WERI-Rb-1 (cell line): Measurements from ENCODE around the gene NFIA.

Experiments
- DNase-seq: peaks from one replicate; pipeline ENCODE4 v3.0.0-alpha.2; 2020
- H3K27ac ChIP-seq: fragments of 250-450 bp; sonication (Bioruptor Pico); 2 replicates; pipeline ENCODE4 v1.5.1; 2020; ENCODE audit warnings: mild to moderate bottlenecking, moderate library complexity
- H3K27me3 ChIP-seq: fragments of 250-450 bp; sonication (Bioruptor Pico); 2 replicates; pipeline ENCODE4 v1.5.1; 2021; ENCODE audit warnings: mild to moderate bottlenecking, low read depth, moderate library complexity; ENCODE audit not compliant: insufficient read depth, severe bottlenecking
- H3K36me3 ChIP-seq: fragments of 250-450 bp; sonication (Bioruptor Pico); 2 replicates; pipeline ENCODE4 v1.5.1; 2020; ENCODE audit warnings: mild to moderate bottlenecking, moderate library complexity
- H3K4me3 ChIP-seq: 2 replicates; pipeline ENCODE4 v1.5.1; 2011; ENCODE audit warnings: low read depth, mild to moderate bottlenecking, control low read depth, low read length
- H3K9me3 ChIP-seq: fragments of 250-450 bp; sonication (Bioruptor Pico); 2 replicates; pipeline ENCODE4 v1.5.1; 2021; ENCODE audit warnings: mild to moderate bottlenecking, moderate library complexity; ENCODE audit not compliant: severe bottlenecking
- TF ChIP-seq, protein P1 (sequence below): IDR thresholded peaks from 2 replicates; pipeline ENCODE4 v1.5.1; 2011; ENCODE audit warnings: low read depth, mild to moderate bottlenecking, control low read depth, inconsistent platforms, low read length

NFIA gene

DNA sequence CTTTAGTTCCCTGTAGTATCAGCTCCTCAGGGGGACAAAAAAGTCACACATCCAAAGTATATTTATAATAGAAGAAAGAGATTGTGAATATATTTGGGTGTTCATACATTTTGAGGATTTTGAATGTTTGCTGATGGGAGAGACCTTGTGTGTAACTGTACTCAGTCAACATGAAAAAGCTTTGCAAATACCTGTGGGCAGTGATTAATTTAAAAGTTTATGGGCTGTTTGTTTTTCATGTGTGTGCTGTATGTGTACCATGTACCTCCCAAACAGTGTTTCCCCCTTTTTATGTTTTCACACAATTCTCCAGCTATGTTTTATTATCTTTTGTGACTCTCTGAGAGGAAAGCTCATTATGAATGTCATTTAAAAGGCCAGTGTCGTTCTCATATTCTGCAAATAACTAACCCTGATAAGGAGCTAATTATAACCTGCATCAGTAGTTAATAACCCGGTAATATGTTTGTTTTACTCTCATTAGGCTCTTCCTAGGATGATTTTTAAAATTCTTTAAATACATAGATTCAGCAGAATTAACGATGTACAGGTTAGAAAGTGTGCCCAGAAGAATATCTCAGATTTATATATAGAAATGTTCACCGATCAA is 271.5 kb downstream of the NFIA start:
- TF ChIP-seq, protein P1, sequence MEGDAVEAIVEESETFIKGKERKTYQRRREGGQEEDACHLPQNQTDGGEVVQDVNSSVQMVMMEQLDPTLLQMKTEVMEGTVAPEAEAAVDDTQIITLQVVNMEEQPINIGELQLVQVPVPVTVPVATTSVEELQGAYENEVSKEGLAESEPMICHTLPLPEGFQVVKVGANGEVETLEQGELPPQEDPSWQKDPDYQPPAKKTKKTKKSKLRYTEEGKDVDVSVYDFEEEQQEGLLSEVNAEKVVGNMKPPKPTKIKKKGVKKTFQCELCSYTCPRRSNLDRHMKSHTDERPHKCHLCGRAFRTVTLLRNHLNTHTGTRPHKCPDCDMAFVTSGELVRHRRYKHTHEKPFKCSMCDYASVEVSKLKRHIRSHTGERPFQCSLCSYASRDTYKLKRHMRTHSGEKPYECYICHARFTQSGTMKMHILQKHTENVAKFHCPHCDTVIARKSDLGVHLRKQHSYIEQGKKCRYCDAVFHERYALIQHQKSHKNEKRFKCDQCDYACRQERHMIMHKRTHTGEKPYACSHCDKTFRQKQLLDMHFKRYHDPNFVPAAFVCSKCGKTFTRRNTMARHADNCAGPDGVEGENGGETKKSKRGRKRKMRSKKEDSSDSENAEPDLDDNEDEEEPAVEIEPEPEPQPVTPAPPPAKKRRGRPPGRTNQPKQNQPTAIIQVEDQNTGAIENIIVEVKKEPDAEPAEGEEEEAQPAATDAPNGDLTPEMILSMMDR = no peak
- no peak for DNase-seq
- Histone ChIP-seq H3K9me3 (no peaks in the 10 kb centered on the region), H3K27ac (no peak overlapping the region), H3K36me3 (no peaks in the 10 kb centered on the region), H3K4me3 (no peak overlapping the region), H3K27me3 (no peaks in the 10 kb centered on the region)

DNA sequence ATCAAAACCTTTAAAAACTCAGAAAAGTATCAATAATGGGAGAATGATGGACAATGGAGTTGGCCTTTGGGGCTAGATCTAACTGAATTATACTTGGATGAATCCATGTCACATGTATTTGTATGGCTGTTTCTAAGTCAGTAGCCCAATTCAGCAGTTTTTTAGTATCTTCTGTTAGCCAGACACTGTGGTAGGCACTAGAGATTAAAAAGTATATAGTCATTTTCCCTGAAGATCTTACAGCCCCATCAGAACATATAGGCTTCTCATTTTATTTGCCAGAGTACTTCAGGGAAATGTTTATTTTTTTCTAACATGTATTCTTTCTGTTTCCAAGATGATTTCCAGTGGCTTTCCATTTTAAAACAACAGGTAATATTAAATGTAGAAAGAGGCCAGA is 273.7 kb downstream of the NFIA start:
- Histone ChIP-seq H3K27ac (no peak overlapping the region), H3K36me3 (no peaks in the 10 kb centered on the region), H3K27me3 (no peaks in the 10 kb centered on the region), H3K4me3 (no peak overlapping the region), H3K9me3 (no peaks in the 10 kb centered on the region)
- no peak for DNase-seq
- TF ChIP-seq, protein P1 = no peak

DNA sequence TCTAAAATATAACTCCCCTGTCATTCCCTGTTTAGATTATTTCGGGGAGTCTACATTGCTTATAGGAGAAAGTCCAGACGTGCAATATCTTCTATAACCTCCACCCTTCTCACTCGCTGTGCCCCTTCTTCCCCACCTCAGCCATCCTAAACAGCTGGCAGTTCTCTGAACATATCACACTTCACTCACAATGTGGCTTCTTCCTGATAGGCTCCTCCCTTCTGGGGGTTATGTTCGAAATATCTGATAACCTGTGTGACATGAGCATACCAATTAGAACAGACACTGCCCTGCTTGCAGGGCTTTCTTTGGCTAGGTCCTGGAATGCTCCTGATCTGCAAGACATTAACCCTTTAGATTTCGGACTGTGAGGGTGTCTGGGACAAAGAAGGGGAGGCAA is 274.6 kb downstream of the NFIA start:
- TF ChIP-seq, protein P1 = no peak
- H3K36me3 ChIP-seq = no peaks in the 10 kb centered on the region
- no peak for DNase-seq

DNA sequence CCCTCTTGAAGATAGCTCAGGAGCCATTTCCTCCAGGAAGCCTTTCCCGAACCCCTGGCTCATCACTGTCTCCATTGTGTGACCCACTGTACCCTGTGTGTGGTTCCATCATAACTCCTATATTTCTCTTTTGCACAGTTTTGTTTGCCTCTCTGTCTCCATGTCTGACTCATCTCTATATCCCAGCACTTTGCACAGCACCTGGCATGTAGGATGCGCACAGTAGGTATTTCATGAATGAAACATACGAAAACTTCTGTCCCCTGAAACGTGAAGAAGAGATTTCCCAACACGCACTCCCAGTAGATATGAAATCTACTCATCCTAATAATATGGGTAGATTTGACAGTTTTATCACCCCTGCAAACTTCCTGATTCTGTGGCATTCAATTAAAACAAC is 275.2 kb downstream of the NFIA start:
- no peak for DNase-seq

More for the DNA sequence above, 274.6 kb downstream of the NFIA start:
- Histone ChIP-seq H3K4me3 (no peak overlapping the region), H3K27me3 (no peaks in the 10 kb centered on the region), H3K27ac (no peak overlapping the region), H3K9me3 (no peaks in the 10 kb centered on the region)

GRCh38 chr1:61358770-61359455 is 276.6 kb downstream of the NFIA start:
- H3K4me3 ChIP-seq = no peak overlapping the region
- no peaks in the 10 kb centered on the region for H3K9me3 ChIP-seq
- no peak for DNase-seq
- TF ChIP-seq, protein P1 = no peak
- H3K36me3 ChIP-seq = no peaks in the 10 kb centered on the region
- no peaks in the 10 kb centered on the region for H3K27me3 ChIP-seq
- H3K27ac ChIP-seq = no peak overlapping the region

More for the DNA sequence above, 275.2 kb downstream of the NFIA start:
- no peaks in the 10 kb centered on the region for H3K27me3 ChIP-seq
- H3K4me3 ChIP-seq = no peak overlapping the region
- H3K36me3 ChIP-seq = no peaks in the 10 kb centered on the region
- no peak overlapping the region for H3K27ac ChIP-seq
- H3K9me3 ChIP-seq = no peaks in the 10 kb centered on the region
- TF ChIP-seq, protein P1 = no peak
